Tibial nerve (tissue), 4 donors: Measurements from ENCODE around the gene TLNRD1.

Source experiments
- CTCF ChIP-seq, 5 experiments: fragments of 200-600 bp in 3 of 5; fragments of 450-650 bp in 2 of 5; sonication (generic) in 3 of 5; IDR thresholded peaks; one replicate each; pipeline ENCODE4 v1.5.1; 2016 to 2019; ENCODE audit warnings: antibody characterized with exemption in 5 of 5, mild to moderate bottlenecking in 3 of 5, moderate library complexity in 2 of 5
- EP300 ChIP-seq, 2 donors: sonication (generic); formaldehyde crosslinking; IDR thresholded peaks; one replicate each; pipeline ENCODE4 v1.6.1; 2017; ENCODE audit warnings: antibody characterized with exemption in 2 of 2, mild to moderate bottlenecking in 1 of 2
- POLR2A ChIP-seq, 2 donors: fragments of 450-650 bp; IDR thresholded peaks; one replicate each; pipeline ENCODE4 v1.6.1; 2017; ENCODE audit warnings: antibody characterized with exemption in 2 of 2, mild to moderate bottlenecking in 2 of 2, moderate library complexity in 2 of 2

GRCh38 chr15:80997692-80998091, 3.0 kb upstream of the TLNRD1 start:
- no peak for TF ChIP-seq CTCF (IDR thresholded peaks at IDR 0.05)
- no peak for TF ChIP-seq POLR2A (IDR thresholded peaks at IDR 0.05)
- TF ChIP-seq EP300 (IDR thresholded peaks at IDR 0.05): no peak
